ENCODE data around the gene SSC5D.
"Not testable (repeated sequence)": the region's sequence is repeated elsewhere in the genome, so short reads cannot be mapped to it uniquely, and the experiment has no call there.

Gene SSC5D

GRCh38 chr19:55488986-55489710, 912 bp downstream of the SSC5D start:
- no peak for DNase-seq

- no peak for DNase-seq
Observed at GRCh38 chr19:55489711-55490477, 1.7 kb downstream of the SSC5D start.

GRCh38 chr19:55490478-55491432, 2.5 kb downstream of the SSC5D start:
- no peak for DNase-seq

- DNase-seq, result no peak
Observed at GRCh38 chr19:55491546-55492360, 3.5 kb downstream of the SSC5D start.

GRCh38 chr19:55492362-55492944, 4.2 kb downstream of the SSC5D start:
- DNase-seq, result no peak

GRCh38 chr19:55493052-55493644, 4.9 kb downstream of the SSC5D start:
- no peak for DNase-seq

- no peak for DNase-seq
Observed at GRCh38 chr19:55493645-55494171, 5.5 kb downstream of the SSC5D start.

- no peak for DNase-seq
Observed at GRCh38 chr19:55494172-55494761, 6.0 kb downstream of the SSC5D start.

- no peak for DNase-seq
Observed at GRCh38 chr19:55495646-55496349, 7.6 kb downstream of the SSC5D start.

GRCh38 chr19:55496820-55497219, 8.6 kb downstream of the SSC5D start:
- DNase-seq, result not testable (repeated sequence)

- DNase-seq, result no peak
Observed at GRCh38 chr19:55497763-55498162, 9.5 kb downstream of the SSC5D start.

- DNase-seq, result no peak
Observed at GRCh38 chr19:55498246-55498840, 10.1 kb downstream of the SSC5D start.

GRCh38 chr19:55500368-55500952, 12.2 kb downstream of the SSC5D start:
- DNase-seq, result no peak

- no peak for DNase-seq
Observed at GRCh38 chr19:55502197-55502952, 14.1 kb downstream of the SSC5D start.

GRCh38 chr19:55503157-55503501, 14.9 kb downstream of the SSC5D start:
- DNase-seq, result no peak

GRCh38 chr19:55503502-55504251, 15.4 kb downstream of the SSC5D start:
- DNase-seq, result peak; percentile 53

- DNase-seq, result no peak
Observed at GRCh38 chr19:55504252-55504603, 16.0 kb downstream of the SSC5D start.

GRCh38 chr19:55504981-55505380, 16.7 kb downstream of the SSC5D start:
- DNase-seq, result no peak

All from NCI-H510A (cell line).